ENCODE measurements around the gene GRM7.

DNA sequence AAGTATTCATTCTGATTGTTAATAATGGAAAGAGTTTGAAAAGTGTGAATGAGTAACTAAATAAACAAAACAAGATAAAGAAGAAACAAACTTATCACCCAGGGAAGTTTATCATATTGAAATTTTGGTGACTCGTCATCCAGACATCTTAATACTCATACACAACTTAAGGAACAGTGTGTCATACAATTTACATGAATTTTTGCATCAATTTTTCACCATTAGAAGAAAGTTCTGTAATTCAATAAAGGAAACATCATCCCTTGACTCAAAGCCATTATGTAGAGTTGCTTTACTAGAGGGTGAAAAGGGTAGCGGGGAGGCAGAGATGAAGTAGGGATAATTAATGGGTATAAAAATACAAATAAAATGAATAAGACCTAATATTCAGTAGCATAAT is 536.2 kb downstream of the GRM7 start:
- TF ChIP-seq, protein P1, sequence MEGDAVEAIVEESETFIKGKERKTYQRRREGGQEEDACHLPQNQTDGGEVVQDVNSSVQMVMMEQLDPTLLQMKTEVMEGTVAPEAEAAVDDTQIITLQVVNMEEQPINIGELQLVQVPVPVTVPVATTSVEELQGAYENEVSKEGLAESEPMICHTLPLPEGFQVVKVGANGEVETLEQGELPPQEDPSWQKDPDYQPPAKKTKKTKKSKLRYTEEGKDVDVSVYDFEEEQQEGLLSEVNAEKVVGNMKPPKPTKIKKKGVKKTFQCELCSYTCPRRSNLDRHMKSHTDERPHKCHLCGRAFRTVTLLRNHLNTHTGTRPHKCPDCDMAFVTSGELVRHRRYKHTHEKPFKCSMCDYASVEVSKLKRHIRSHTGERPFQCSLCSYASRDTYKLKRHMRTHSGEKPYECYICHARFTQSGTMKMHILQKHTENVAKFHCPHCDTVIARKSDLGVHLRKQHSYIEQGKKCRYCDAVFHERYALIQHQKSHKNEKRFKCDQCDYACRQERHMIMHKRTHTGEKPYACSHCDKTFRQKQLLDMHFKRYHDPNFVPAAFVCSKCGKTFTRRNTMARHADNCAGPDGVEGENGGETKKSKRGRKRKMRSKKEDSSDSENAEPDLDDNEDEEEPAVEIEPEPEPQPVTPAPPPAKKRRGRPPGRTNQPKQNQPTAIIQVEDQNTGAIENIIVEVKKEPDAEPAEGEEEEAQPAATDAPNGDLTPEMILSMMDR (conservative IDR thresholded peaks at IDR 0.05; ENCODE audit: low read length), result no peak
- no peak for TF ChIP-seq EZH2phosphoT487 (IDR thresholded peaks at IDR 0.05; ENCODE audit: borderline replicate concordance, low read depth, low read length)
